ENCODE data around the gene STXBP1. TPM values are rescaled to one million over a fixed set of nuclear protein-coding genes. Genes with fewer than 3 reads are reported as not detected.

The STXBP1 gene
- total and polyA plus RNA-seq, 2 donors (not counting 1 experiment from before 2014, with no cell fraction given): 25.6 to 36.0 TPM

DNA sequence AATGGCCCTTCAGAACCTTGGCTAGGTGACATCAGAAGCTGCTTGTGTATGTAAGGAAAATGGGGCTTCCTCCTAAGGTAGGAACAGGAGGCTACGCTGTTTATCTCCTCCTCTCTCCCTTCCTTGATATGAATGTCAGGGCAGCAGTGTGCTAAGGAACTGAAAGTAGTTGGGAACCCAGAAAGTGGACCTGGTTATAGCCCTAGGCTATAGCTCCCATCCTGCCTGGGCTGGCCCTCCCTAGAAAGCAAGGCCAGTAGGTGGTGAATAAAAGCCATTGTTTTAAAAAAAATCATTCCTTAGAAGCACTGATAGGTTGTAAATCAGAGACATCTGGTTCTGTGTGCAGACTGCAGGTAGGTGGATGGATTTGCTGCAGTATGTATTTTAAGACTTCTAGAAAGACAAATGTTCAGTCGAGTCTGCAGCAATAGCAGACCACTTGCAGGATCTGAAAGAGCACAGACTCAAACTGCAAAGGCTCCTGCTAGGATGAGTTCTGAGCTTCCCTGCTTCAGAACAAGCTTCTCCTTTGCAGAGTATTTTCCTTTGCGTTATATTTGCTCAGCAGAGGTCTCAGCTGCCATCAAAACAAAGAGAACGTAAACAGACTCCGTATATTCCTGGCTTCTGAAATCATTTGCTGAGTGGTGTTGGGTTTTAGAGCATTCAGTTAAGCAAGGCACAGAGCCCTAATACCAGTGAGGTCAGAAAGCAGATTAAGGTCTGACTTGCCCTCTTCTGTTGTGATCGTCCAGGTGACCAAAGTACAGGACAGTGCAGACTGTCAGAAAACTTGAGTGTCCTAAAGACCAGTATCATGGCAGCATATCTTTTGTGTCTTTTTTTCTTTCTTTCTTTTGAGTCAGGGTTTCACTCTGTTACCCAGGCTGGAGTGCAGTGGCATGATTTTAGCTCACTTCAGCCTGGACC lies 74.7 kb downstream of the STXBP1 start:
- peaks cover 22% of the 10 kb centered on the region for H3K36me3 ChIP-seq (ENCODE audit: control insufficient read depth, insufficient read depth, low read length)
- no peak overlapping the region for H3K4me2 ChIP-seq (ENCODE audit: extremely low read depth, insufficient read depth, low read length)
- TF ChIP-seq, protein P1, sequence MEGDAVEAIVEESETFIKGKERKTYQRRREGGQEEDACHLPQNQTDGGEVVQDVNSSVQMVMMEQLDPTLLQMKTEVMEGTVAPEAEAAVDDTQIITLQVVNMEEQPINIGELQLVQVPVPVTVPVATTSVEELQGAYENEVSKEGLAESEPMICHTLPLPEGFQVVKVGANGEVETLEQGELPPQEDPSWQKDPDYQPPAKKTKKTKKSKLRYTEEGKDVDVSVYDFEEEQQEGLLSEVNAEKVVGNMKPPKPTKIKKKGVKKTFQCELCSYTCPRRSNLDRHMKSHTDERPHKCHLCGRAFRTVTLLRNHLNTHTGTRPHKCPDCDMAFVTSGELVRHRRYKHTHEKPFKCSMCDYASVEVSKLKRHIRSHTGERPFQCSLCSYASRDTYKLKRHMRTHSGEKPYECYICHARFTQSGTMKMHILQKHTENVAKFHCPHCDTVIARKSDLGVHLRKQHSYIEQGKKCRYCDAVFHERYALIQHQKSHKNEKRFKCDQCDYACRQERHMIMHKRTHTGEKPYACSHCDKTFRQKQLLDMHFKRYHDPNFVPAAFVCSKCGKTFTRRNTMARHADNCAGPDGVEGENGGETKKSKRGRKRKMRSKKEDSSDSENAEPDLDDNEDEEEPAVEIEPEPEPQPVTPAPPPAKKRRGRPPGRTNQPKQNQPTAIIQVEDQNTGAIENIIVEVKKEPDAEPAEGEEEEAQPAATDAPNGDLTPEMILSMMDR (conservative IDR thresholded peaks at IDR 0.05 in 1 of 2, IDR thresholded peaks at IDR 0.05 in 1 of 2; ENCODE audit: low read depth in 1 of 2, low read length in 2 of 2): no peak
- TF ChIP-seq EZH2 (IDR thresholded peaks at IDR 0.05; ENCODE audit: low read length, missing control alignments): no peak
- no peak for DNase-seq (ENCODE audit: low read depth in 2 of 2)
- no peak overlapping the region for H3K4me3 ChIP-seq (replicated peaks in 1 of 4; ENCODE audit: control extremely low read depth in 1 of 4, insufficient read depth in 1 of 4, low read depth in 3 of 4, low read length in 4 of 4)
- peaks cover 3% of the 10 kb centered on the region for H3K4me1 ChIP-seq (ENCODE audit: control insufficient read depth, extremely low read depth, insufficient read depth, low read length)
- H4K20me1 ChIP-seq (ENCODE audit: control insufficient read depth, extremely low read depth, insufficient read depth, low read length): no peaks in the 10 kb centered on the region
- H3K27ac ChIP-seq (ENCODE audit: insufficient read depth, low read length): no peak overlapping the region
- no peak overlapping the region for H3K9ac ChIP-seq (ENCODE audit: insufficient read depth, low read length)
- no peaks in the 10 kb centered on the region for H3K9me3 ChIP-seq (ENCODE audit: control insufficient read depth, insufficient read depth, low read depth, low read length)
- H2AFZ ChIP-seq (ENCODE audit: low read length): no peak overlapping the region
- no peaks in the 10 kb centered on the region for H3K79me2 ChIP-seq (ENCODE audit: control insufficient read depth, insufficient read depth, low read length)
- no peaks in the 10 kb centered on the region for H3K27me3 ChIP-seq (ENCODE audit: control insufficient read depth, insufficient read depth, low read length)

DNA sequence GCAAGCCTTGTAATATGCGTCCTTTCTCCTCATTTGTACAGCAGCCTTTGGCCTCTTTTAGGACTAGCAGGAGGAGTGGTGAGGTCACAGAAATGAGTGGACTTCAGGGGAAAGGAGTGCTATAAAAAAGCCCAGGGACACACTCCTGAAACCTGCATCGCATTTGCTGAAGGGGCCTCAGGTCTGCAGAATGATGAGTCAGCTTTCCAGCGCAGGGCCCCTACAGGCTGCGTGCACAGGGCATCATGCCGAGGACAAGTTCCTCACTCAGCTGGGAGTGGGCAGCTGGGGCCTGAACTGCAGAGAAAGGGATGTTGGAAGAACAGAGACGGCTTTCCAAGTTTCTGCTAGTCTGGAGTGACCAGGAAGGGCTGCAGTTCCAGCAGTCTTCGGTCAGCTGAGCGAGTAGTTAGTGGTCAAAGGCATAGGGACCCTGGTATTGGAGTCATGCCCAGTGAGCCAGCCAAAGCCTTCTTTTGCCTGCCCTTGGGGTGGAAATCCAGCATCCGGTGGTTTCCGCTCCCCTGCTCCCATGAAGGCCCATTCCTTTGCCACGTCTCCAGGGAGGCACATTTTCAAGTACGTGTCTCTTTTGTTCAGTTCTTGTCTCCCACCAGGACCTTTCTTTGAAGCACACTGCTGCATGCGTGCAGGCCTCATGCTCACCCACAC lies 77.4 kb downstream of the STXBP1 start:
- Histone ChIP-seq H4K20me1 (ENCODE audit: control insufficient read depth, extremely low read depth, insufficient read depth, low read length) (no peaks in the 10 kb centered on the region), H2AFZ (ENCODE audit: low read length) (no peak overlapping the region)

DNA sequence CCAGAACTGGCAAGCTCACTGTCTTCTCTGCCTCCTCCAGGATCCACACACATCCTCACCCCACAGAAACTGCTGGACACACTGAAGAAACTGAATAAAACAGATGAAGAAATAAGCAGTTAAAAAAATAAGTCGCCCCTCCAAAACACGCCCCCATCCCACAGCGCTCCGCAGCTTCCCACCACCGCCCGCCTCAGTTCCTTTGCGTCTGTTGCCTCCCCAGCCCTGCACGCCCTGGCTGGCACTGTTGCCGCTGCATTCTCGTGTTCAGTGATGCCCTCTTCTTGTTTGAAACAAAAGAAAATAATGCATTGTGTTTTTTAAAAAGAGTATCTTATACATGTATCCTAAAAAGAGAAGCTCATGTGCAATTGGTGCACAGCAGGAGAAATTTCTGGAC lies 78.7 kb downstream of the STXBP1 start:
- H3K9ac ChIP-seq (ENCODE audit: insufficient read depth, low read length): no peak overlapping the region
- peaks cover 10% of the 10 kb centered on the region for H3K36me3 ChIP-seq (ENCODE audit: control insufficient read depth, insufficient read depth, low read length)
- no peak overlapping the region for H3K4me2 ChIP-seq (ENCODE audit: extremely low read depth, insufficient read depth, low read length)
- no peaks in the 10 kb centered on the region for H4K20me1 ChIP-seq (ENCODE audit: control insufficient read depth, extremely low read depth, insufficient read depth, low read length)
- no peaks in the 10 kb centered on the region for H3K9me3 ChIP-seq (ENCODE audit: control insufficient read depth, insufficient read depth, low read depth, low read length)
- H3K4me3 ChIP-seq (replicated peaks in 1 of 4; ENCODE audit: control extremely low read depth in 1 of 4, insufficient read depth in 1 of 4, low read depth in 3 of 4, low read length in 4 of 4): no peak overlapping the region
- H3K4me1 ChIP-seq (ENCODE audit: control insufficient read depth, extremely low read depth, insufficient read depth, low read length): no peaks in the 10 kb centered on the region
- no peak for DNase-seq (ENCODE audit: low read depth in 2 of 2)
- H2AFZ ChIP-seq (ENCODE audit: low read length): no peak overlapping the region
- no peaks in the 10 kb centered on the region for H3K79me2 ChIP-seq (ENCODE audit: control insufficient read depth, insufficient read depth, low read length)
- no peak overlapping the region for H3K27ac ChIP-seq (ENCODE audit: insufficient read depth, low read length)
- no peak for TF ChIP-seq EZH2 (IDR thresholded peaks at IDR 0.05; ENCODE audit: low read length, missing control alignments)
- TF ChIP-seq, protein P1 (conservative IDR thresholded peaks at IDR 0.05 in 1 of 2, IDR thresholded peaks at IDR 0.05 in 1 of 2; ENCODE audit: low read depth in 1 of 2, low read length in 2 of 2): no peak
- H3K27me3 ChIP-seq (ENCODE audit: control insufficient read depth, insufficient read depth, low read length): no peaks in the 10 kb centered on the region

More for the DNA sequence above, 77.4 kb downstream of the STXBP1 start:
- Histone ChIP-seq H3K79me2 (ENCODE audit: control insufficient read depth, insufficient read depth, low read length) (no peaks in the 10 kb centered on the region), H3K4me1 (ENCODE audit: control insufficient read depth, extremely low read depth, insufficient read depth, low read length) (peaks cover 3% of the 10 kb centered on the region), H3K4me2 (ENCODE audit: extremely low read depth, insufficient read depth, low read length) (no peak overlapping the region), H3K27ac (ENCODE audit: insufficient read depth, low read length) (no peak overlapping the region), H3K9me3 (ENCODE audit: control insufficient read depth, insufficient read depth, low read depth, low read length) (no peaks in the 10 kb centered on the region), H3K9ac (ENCODE audit: insufficient read depth, low read length) (no peak overlapping the region), H3K36me3 (ENCODE audit: control insufficient read depth, insufficient read depth, low read length) (peaks cover 10% of the 10 kb centered on the region), H3K4me3 (replicated peaks in 1 of 4; ENCODE audit: control extremely low read depth in 1 of 4, insufficient read depth in 1 of 4, low read depth in 3 of 4, low read length in 4 of 4) (no peak overlapping the region), H3K27me3 (ENCODE audit: control insufficient read depth, insufficient read depth, low read length) (no peaks in the 10 kb centered on the region)
- no peak for TF ChIP-seq EZH2 (IDR thresholded peaks at IDR 0.05; ENCODE audit: low read length, missing control alignments)
- TF ChIP-seq, protein P1 (conservative IDR thresholded peaks at IDR 0.05 in 1 of 2, IDR thresholded peaks at IDR 0.05 in 1 of 2; ENCODE audit: low read depth in 1 of 2, low read length in 2 of 2): no peak
- DNase-seq (ENCODE audit: low read depth in 2 of 2): no peak

All from fibroblast of lung (primary cell).